ENCODE measurements around the gene HOXB8.

Gene HOXB8

DNA sequence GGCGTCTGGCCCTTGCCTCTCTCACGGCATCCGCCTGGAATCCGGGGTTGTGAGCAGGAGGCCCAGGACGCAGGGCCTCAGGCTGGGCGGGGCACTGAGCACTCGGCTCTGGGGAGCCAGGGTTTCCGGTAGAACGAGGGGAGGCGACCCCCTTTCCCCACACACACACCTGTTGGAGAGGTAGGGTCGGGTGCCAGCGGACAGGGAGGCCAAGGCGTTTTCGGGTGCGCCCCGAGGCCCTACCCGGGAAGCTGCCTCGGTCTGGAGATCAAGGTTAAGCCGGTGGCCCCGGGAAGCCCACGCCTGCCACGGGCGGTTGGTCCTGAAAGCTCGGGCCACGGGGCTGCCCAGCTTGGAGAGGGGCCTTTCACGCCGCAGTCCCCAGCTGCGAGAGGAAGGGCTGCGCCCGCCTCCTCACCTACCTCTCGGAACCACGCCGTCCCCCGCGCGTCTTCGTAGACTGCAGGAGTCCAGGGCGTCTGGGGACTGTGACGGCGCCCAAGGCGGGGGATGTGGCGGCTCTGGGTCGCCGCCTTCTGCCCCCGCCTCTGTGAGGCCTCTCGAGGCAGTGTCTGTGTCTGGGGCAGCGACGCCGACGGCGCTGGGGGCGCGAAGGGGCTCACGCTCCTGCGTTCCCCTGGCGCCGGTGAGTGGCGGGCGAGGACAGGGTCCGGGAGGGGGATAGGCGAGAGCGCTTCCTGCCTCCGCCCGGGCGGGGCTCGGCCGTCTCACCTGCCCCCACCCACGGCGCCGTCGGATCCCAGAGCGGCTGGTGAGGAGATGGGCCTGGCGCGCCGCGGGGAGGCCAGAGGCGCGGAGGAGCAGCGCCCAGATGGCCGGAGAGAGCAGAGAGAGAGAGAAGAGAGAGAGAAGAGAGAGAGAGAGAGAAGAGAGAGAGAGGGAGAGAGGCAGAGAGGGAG, 31.4 kb upstream of the HOXB8 start:
- no peak for TF ChIP-seq ZFX (IDR thresholded peaks at IDR 0.05; ENCODE audit: borderline replicate concordance)
- TF ChIP-seq, protein P1, sequence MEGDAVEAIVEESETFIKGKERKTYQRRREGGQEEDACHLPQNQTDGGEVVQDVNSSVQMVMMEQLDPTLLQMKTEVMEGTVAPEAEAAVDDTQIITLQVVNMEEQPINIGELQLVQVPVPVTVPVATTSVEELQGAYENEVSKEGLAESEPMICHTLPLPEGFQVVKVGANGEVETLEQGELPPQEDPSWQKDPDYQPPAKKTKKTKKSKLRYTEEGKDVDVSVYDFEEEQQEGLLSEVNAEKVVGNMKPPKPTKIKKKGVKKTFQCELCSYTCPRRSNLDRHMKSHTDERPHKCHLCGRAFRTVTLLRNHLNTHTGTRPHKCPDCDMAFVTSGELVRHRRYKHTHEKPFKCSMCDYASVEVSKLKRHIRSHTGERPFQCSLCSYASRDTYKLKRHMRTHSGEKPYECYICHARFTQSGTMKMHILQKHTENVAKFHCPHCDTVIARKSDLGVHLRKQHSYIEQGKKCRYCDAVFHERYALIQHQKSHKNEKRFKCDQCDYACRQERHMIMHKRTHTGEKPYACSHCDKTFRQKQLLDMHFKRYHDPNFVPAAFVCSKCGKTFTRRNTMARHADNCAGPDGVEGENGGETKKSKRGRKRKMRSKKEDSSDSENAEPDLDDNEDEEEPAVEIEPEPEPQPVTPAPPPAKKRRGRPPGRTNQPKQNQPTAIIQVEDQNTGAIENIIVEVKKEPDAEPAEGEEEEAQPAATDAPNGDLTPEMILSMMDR (IDR thresholded peaks at IDR 0.05): no peak
- no peak overlapping the region for H3K27ac ChIP-seq

DNA sequence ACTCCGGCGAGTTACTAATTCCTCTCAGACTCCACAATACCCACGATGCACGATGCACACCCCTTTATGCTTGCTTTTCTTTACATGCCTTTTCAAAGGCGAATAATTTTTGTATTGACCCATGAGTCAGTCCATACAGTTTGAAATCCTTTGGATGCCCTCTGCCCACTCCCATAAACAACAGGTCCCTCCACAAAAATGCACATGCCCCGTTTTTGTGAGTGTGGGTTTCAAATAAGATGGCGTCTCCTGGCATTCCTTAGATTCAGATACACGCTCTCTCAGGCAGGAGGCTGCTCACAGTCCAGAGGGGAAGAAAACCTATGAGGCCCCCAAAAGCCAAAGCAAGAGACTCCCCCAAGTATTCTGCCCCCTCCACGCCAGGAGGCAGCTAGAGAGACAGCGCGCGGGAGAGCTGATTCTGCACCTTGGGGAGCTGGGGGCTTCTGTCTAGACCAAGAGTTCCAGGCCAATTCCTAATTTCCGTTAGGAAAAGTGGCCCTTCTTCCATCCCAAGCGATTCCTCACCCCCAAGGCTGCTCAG, 30.6 kb upstream of the HOXB8 start:
- no peak overlapping the region for H3K27ac ChIP-seq
- no peak for TF ChIP-seq ZFX (IDR thresholded peaks at IDR 0.05; ENCODE audit: borderline replicate concordance)
- TF ChIP-seq, protein P1 (IDR thresholded peaks at IDR 0.05): no peak

DNA sequence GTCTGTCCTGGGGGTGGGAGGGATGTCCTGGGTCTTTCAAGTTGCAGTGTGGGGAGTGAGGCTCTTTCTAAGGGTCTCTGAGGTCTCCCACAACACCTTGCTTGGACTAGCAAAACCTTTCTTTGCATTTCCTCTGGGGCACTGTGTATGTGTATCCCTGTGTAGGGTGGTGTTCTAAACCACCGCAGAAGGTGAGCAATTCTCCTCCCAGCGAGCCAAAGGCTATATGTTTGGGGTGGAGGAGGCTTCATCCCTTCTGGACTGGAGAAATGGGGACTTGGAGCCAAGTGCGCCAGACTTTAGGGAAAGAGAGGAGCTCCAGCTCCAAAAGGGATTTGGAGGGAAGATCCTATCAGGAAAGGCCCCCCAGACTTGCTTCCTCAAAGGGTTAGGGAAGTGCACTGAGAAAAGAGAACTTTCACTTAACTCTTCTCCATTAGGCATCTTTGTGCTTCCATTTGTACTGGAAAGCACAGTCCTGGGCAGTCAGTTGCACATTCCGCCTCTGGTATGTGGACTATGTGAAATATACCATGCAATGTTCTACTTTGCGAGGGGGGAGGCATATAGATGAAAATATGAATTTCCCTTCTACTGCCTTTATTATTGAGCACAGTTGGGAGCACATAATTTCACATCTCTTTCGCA, 29.9 kb upstream of the HOXB8 start:
- TF ChIP-seq ZFX (IDR thresholded peaks at IDR 0.05; ENCODE audit: borderline replicate concordance): no peak
- TF ChIP-seq, protein P1 (IDR thresholded peaks at IDR 0.05): no peak
- H3K27ac ChIP-seq: no peak overlapping the region

GRCh38 chr17:48644159-48644558, 29.1 kb upstream of the HOXB8 start:
- no peak overlapping the region for H3K27ac ChIP-seq
- TF ChIP-seq ZFX (IDR thresholded peaks at IDR 0.05; ENCODE audit: borderline replicate concordance): no peak
- TF ChIP-seq, protein P1 (IDR thresholded peaks at IDR 0.05): no peak

GRCh38 chr17:48643697-48644012, 28.6 kb upstream of the HOXB8 start:
- TF ChIP-seq ZFX (IDR thresholded peaks at IDR 0.05; ENCODE audit: borderline replicate concordance): no peak
- TF ChIP-seq, protein P1 (IDR thresholded peaks at IDR 0.05): no peak
- no peak overlapping the region for H3K27ac ChIP-seq

DNA sequence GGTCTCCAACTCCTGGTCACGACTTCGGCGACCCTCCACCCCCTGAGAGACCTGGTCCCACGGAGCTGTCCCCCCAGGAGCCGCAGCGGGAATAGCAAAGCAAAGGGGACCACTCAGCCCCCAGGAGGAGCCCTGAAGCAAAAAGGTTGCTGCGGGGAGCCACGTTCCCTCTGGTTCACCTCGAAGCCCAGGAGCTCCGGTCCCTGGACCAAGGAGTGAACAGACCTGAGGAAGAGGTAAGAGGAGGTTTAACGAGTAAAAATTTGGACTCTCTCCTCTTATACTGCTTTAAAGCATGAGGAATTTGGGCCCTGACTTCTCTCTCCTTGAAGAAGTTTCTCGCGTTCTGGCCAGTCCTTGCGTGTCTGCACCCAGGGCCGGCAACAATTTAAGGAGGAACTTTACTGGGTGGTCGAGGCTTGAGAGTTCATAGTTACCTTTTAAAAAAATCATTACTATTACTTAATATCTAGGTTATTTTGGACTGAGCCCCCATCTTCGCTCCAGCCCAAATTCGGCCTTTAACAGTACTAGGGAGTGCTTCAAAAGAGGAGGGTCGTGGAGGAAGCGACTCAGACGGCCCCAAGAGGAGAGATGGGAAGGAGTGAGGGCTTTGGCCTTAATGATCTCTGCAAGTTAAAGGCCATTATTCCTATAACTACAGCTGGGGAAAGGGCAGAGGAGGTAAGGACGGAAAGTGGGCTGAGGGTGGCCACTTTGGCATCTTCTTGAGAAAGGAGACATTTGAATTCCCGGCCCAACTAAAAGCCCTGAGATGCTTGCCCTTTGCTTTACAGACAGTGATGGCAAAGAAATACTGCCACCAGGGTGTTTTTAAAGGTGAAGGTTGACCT, 28.0 kb upstream of the HOXB8 start:
- no peak for TF ChIP-seq ZFX (IDR thresholded peaks at IDR 0.05; ENCODE audit: borderline replicate concordance)
- TF ChIP-seq, protein P1 (IDR thresholded peaks at IDR 0.05): no peak

More for the DNA sequence above, 28.0 kb upstream of the HOXB8 start:
- no peak overlapping the region for H3K27ac ChIP-seq

Data from 22Rv1 (cell line).